Thyroid gland (tissue), 4 donors: ENCODE results near the gene CYP2C18.

Experiments
- CTCF ChIP-seq, 6 experiments: fragments of 200-600 bp in 3 of 6; fragments of 450-650 bp in 3 of 6; sonication (generic) in 3 of 6; IDR thresholded peaks; one replicate each; pipeline ENCODE4 v1.5.1; 2016 to 2019; ENCODE audit warnings: antibody characterized with exemption in 6 of 6, mild to moderate bottlenecking in 2 of 6, inconsistent platforms in 1 of 6, moderate library complexity in 1 of 6
- POLR2A ChIP-seq, 2 donors: fragments of 450-650 bp; IDR thresholded peaks; one replicate each; pipeline ENCODE4 v1.6.1; 2017; ENCODE audit warnings: antibody characterized with exemption in 2 of 2, mild to moderate bottlenecking in 2 of 2, moderate library complexity in 1 of 2

- TF ChIP-seq CTCF (IDR thresholded peaks at IDR 0.05) = no peak
- TF ChIP-seq POLR2A (IDR thresholded peaks at IDR 0.05) = no peak
Measured at GRCh38 chr10:94677691-94678090, 5.8 kb upstream of the CYP2C18 start.
